C1 segment of cervical spinal cord (tissue), 14 donors: ENCODE results near the gene KBTBD6.
A peak's percentile ranks its signal among the peaks of the same experiment; 100 is the strongest.
"Not testable (repeated sequence)": the region's sequence is repeated elsewhere in the genome, so short reads cannot be mapped to it uniquely, and the experiment has no call there.

Experiments
- DNase-seq, 14 donors: peaks; one replicate each; lab custom pipeline; 2025; lab: John Stamatoyannopoulos, UW

The KBTBD6 gene

DNA sequence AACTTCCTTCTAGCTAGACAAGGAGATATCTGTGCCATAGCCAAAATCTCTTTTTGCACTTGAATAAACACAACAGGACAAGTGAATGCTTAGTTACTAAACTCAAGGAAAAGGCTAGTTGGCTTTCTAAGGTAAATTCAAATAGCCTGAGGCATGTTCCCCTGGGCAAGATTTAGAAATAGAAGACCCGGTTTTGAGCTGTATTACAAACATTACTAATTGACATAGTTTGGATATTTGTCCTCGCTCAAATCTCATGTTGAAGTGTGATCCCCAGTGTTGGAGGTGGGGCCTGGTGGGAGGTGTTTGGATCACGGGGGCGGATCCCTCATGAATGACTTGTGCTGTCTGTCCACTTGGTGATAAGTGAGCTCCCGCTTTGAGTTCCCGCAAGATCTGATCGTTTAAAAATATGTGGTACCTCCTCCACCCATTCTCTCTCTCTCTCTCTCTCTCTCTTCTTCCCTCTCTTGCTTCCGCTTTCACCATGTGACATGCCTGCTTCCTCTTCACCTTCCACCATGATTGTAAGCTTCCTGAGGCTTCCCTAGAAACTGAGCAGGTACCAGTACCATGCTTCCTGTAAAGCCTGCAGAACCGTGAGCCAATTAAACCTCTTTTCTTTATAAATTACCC, 3.9 kb upstream of the KBTBD6 start:
- no peak for DNase-seq

DNA sequence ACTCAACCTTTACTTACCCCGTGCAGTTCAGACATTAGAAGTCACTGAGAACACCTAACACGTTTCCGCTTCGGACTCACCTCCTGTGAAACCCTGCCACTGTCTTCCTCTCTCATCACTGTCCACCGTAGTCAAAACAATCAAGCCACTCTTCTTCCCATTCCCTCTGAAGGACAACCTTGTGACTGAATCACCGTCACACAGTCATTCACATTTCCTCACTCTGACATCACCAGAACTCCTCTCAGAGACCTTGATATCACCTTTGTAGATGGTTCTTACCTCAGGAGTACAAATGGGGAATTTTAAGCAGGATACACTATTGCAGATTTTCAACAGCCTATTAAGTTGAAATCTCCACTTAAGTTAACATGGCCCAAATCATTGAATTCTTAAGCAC, 1.3 kb upstream of the KBTBD6 start:
- DNase-seq: no peak

DNA sequence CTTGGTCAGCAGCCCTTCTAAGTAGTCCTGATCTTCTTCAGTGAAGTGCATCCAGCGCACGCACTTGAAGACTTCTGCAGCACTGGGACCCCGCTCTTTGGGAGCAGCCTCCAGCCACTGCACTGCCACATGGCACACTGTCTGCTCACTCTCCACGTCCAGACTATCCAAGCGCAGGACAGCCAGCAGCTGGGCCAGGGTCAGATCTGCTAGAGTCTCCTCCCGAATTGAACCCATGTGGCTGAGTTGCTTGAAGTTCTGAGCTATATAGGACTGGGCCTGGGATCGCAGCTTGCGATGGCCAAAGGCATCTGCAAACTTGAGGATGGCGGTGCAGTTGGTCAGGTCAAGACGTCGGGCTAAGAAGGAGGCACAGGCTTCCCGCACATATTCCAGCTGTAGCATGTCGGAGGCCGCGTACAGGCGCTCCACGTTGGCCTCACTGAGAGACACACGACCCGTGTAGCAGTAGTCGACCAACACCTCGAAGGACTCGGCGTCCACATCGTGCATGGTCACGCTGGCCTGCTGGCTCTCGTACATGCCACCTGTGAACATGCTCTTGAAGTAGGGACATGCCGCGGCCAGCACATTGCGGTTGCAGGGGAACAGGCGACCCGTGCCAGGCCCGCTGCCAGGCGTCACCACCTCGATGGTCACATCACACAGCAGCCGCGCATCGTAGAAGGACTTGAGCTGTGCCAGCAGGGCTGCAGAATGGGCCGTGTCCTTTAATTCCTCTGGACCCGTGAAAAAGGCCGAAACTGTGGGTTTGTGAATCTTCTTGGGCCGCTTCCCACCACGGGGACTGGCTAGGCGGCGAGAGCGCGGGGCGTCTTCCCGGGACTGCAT, 716 bp downstream of the KBTBD6 start:
- DNase-seq: peak in 4 of 14 donors; percentile 5 to 71 (median 62)

DNA sequence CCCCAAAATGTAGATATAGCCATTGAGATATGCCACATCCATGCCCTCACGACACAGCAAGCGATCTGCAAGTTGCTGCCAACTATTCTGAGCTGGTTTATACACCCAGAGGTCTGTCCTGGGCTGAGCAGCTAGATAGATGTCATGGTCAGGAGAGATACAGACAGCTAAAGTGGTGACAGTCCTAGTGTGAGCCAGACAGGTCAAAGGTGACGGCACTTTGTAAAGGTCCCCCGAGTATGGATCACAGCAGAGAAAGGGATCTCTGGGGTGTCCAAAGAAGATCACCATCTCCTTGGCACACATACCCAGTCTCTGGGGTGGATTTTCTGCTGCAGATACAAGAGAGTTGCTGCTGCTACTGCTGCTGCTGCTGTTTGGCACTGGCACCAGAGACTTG, 1.4 kb downstream of the KBTBD6 start:
- DNase-seq: not testable (repeated sequence)

DNA sequence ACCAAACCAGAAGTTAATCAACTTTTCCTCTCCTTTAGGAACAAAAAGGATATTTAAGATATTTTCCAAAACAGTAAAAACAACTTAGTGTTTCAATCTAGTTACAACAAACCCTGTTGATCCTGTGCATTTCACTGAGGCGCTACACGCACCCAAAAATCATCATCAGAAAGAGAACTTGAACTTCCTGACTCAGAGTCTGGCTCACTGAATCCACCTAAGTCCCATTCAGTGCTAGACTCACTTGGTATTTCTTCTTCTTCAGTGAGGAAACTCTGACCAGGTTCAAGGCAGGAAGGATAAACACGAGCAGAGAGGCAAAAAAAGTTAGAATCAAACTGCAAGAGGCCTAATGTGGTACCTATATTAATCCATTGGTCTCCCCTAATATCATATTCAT, 2.2 kb downstream of the KBTBD6 start:
- no peak for DNase-seq

DNA sequence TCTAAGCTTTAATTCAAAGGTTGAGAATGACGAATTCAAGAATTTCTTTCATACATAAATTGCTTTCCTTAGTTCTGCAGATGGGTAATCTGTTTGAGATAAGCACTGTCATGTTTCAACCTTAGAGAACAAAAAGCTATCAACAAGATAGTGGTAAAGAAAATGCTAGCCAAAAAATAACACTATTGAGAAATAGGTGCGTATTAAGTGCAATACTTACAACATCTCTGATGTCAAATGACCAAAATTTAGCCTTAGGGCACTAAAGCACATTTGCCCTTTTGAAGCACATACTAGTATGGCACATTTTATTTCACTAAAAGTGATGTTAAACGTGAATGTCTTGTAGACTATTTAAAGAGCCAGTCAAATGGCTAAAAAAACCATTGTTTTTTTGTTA, 4.9 kb downstream of the KBTBD6 start:
- DNase-seq: no peak

DNA sequence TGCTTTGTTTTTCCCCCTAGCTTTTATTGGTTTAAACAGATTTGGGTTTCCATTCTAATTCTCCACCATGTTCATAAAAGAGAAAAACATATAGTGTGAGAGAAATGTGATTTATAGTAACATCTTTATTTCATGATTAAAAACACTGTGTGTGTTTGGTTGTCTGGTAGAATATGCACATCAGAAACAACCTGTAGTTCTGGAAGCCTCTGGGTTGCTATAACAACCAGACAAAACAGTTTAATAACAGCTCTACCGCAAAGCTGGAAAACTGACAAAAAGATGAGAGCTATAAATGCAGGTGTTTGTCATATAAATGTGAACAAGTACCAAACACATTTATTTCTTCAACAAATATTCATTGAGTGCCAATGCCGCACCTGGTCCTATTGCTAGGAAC, 9.8 kb downstream of the KBTBD6 start:
- no peak for DNase-seq

DNA sequence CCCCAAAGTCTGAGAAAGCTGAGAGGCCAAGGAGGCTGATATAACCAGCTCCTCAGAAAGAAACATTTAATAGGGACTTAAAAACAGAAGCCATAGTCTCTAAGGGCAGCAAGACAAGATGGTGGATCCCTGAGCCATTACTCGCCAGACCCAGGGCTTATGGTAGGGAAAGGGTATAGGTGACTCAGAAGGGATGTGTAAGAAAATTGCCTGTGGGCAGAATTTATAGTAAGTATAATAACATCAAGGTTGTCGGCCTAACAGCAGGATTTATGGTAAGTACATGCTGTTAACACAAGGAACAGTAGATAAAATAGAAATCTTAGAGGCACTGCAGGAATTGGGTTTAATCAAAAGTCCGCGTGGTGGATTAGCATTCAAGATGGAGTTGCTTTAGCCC, 14.7 kb downstream of the KBTBD6 start:
- DNase-seq: no peak

DNA sequence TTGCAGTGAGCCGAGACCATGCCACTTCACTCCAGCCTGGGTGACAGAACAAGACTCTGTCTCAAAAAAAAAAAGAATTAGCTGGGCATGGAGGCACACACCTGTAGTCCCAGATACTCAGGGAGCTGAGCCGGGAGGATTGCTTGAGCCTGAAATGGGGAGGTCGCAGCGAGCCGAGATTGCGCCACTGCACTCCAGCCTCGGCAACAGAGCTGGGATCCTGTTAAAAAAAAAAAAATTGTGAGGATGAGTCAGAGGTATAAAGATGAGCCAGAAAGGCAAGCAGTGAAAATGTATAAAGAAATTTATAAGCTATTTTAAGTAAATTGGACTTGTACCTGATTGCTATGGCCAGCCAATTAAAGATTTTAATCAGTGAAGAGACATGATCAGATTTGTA, 21.1 kb downstream of the KBTBD6 start:
- DNase-seq: no peak

DNA sequence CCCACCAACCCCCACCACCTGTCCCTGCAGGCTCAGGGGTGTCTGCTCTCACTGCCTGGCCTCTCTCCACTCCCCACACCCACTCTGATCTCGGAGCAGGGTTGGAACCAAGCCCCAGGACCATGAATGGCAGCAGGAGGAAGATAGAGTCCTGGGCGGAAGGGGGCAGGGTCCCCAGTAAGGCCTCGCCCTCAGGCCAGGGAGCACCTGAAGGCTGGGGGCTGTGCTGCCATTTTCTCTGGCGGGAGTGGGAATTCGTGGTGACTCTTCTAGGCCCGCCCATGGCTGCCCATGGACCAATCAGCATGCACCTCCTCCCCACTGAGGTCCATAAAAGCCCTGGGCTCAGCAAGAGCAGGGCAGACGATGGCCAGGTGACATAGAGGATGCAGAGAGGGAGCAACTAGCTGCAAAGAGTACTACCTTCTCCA, 25.0 kb downstream of the KBTBD6 start:
- no peak for DNase-seq

DNA sequence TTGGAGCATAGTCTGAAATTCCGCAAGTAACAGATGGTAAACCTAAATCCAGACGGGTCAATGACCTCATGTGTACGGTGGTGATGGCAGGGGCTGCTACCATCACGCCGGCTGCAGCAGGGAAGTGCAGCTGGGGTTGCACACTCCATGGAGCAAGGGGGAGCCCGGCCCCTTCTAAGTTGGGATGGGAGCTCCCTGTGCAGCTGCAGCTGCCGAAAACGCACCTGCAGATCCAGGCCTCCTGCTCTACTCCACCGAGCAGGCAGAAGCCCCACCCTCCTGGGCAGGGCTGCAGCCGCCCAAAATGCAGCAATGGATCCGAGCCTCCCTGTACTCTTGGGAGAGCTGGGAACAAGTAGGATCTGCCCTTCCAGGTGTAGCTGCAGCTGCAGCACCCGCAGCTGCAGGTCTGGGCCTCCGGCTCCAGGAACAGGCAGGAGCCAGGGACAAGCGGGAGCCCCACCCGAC, 25.5 kb downstream of the KBTBD6 start:
- DNase-seq: no peak

DNA sequence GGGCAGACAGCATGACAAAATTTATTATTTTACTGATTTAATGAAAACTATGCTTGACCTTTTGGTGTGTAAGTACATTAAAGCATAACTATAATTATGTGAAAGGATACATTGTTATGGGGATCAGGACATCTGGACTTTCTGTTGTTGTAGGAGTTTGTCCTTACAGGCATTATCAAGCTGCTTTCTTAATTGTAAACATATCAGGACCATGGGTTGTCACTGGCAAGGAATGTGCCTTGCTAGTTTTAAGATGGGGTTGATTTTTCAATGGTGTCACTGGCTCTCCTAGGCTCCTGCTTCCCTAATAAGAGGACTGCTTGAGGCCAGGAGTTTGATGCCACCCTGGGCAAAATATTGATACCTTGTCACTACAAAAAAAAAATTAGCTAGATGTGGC, 32.6 kb downstream of the KBTBD6 start:
- no peak for DNase-seq

DNA sequence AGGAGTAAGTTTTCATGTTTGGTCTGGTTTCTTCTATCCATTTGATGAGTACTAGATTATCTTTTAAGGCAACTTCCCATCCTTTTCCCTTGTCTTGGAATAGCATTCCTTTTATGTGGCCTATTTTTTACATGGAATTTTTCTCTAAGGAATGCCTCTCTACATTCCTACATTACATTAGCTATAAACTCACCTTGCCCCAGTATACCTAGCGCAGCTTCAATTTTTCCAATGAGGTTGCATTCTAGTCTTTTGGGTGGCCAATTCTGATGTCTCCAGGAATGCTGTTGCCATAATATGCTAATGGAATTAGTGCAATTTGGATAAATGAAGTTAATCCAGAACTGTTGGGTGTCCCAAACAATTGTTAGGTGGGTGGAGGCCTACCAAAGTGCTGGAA, 33.8 kb downstream of the KBTBD6 start:
- DNase-seq: no peak

DNA sequence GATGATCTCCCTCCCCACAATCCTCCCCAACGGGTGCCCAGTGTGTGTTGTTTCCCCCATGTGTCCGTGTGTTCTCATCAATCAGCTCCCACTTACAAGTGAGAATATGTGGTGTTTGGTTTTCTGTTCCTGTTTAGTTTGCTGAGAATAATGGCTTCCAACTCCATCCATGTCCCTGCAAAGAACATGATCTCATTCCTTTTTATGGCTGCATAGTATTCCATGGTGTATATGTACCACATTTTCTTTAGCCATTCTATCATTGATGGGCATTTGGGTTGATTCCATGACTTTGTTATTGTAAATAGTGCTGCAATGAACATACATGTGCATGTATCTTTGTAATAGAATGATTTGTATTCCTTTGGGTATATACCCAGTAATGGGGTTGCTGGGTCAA, 36.9 kb downstream of the KBTBD6 start:
- DNase-seq: not testable (repeated sequence)

DNA sequence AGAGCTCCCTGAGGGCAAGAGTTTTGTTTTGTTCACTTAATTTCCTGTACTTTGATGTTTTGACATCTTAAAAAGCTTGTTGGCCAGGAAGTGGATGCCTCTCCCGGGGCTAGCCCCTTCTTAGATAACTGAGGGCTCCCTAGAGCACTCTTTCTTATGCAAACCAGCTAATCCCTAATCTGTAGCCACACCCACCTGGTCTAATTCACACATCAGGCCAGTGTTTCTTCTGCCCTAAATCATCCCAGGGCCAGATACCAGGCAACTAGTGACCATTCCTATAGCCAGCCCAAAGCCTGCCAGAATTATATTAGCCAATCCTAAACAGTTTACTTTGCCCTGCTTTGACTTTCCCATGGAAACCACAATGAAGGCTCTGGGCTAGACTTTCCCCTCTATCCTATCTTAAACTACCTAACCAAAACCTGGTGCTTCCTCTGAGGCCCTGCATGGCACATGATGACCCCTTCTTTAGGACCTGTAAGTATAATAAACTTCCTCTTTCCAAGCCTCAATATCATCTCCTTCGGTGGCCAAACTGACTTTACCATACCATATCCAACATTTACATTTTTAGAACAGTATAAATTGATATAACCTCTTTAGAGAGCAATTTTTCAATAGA, 46.5 kb downstream of the KBTBD6 start:
- no peak for DNase-seq

DNA sequence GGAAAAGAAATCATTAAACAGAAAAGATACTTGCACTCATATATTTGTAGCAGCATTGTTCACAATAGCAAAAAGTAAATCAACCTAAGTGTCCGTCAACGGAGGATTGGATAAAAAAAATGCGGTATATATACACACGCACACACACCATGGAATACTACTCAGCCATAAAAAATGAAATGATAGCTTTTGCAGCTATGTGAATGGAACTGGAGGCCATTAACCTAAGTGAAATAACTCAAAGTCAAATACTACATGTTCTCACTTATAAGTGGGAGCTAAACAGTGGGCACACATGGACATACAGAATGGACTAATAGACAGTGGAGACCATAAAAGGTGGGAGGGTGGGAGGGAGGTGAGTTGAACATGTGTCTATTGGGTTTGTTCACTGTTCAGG, 52.9 kb downstream of the KBTBD6 start:
- no peak for DNase-seq
